NCI-H446 treated with DMSO at 0.1 percent for 48 hours (cell line): ENCODE results near the gene THRA.

ENCODE experiments used
- DNase-seq: peaks from one replicate; lab custom pipeline; 2025; lab: John Stamatoyannopoulos, UW

The THRA gene

DNA sequence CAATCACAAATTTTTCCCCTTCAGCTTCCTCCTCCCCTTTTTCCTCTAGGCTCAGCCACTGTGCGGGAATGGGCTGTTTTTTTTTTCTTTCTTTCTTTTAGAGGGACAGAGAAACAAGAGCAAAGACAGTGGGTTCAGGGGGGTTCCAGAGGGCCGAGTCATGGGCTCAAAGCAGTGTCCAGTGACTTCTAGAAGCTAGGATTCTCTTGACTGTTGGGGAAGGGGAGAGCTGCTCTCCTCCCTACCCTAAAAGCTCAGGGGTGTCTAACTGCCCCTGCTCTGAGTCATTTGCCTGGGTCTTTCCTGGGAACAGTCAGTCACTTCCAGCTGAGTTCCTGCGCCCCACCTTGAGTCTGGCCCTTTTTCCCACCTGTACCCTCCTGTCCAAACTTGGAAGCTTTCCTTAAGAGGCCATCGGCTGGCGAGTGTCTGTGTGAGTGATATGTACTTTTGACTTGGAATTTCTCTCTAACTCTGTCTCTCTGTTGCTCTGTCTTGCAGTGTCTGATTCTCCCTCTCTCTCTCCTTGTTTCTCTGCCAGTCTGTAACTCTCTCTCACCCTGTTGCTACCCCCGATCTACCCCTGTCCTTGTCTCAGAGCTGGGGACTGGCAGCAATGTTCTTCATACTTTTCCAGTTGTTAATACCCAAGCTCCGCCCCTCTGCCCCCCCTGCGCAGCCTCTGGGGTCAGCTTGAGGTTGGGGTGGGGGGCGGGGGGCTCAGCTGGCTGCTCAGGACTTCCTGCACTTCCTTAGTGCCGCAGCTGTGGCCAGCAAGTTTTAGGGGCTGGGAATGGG lies 2.4 kb downstream of the THRA start:
- DNase-seq: no peak

DNA sequence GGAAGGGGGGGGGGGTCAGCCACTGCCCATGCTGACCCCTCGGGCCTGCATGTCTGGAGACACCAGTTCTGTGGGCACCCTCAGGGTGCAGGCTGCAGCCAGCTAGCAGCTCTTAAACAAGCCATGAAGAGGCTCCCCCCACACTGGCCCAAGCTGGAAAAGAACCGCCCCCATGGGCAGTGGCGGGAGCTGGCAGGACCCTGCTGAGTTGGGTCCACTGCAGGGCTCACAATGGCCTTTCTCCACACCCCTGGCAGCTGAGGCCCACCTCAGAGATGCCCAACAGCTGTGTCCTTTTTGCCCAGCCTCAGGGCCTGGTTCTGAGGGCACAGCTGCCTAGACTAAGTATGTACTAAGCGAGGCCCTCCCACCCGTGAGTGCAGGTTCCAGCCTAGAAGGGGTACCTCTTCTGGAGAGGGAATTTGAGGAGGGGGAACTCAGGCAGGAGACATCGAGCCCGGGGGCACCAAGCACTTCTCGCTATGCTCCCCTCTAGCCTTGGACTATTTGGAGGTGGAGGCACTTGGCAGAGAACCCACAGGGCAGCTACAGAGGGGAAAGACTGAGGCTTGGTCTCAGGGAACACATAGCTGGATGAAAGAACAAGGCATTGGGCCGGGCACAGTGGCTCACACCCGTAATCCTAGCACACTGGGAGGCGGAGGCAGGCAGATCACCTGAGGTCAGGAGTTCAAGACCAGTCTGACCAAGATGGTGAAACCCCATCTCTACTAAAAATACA lies 3.2 kb downstream of the THRA start:
- no peak for DNase-seq

DNA sequence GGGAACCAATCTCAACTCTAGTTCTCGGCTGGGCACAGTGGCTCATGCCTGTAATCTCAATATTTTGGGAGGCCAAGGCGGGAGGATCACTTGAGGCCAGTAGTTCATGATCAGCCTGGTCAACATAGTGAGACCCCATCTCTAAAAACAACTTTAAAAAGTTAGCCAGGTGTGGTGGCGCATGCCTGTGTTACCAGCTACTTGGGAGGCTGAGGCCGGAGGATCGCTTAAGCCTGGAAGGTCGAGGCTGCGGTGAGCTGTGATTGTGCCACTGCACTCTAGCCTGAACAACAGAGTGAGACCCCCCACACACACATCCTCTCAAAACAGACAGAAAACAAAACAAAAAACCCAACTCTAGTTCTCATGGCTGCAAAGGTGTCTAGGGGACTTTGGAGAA lies 4.9 kb downstream of the THRA start:
- no peak for DNase-seq

DNA sequence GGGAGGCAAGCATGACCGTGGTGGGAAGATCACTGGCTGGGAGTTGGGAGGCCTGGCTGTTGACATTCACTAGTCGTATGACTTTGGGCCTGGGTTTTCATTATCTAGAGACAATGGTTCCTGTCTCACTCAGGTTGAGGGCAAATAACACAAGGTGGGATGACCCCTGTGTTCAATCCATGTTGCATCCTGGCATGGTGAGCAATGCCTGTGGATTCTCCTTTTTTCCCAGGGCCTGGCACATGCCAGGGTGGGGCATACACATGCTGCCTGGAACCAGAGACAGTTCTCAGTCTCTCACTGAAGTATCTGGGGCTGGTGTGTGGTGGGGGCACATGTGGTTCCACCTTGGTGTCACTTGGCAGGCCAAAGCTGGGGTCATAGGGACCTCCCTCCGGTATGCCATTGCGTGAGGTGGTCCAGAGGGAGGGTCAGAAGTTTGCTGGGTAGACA lies 5.4 kb downstream of the THRA start:
- DNase-seq: no peak

DNA sequence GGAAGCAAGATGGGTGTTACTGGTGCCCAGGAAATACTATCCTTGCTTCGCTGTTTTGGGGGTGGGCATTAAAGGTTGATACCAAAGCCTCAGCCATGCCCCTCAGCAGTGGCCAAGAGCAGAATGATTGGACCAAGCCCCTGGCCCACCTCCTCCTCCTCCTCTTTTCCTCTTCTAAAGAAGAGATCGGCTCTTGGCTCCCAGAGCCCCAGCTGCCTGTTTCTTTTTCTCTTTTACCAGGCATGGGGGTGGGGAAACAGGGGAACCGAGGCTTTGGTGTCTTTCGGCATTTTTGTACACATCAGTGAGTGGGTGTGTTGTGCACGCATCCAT lies 5.8 kb downstream of the THRA start:
- no peak for DNase-seq

DNA sequence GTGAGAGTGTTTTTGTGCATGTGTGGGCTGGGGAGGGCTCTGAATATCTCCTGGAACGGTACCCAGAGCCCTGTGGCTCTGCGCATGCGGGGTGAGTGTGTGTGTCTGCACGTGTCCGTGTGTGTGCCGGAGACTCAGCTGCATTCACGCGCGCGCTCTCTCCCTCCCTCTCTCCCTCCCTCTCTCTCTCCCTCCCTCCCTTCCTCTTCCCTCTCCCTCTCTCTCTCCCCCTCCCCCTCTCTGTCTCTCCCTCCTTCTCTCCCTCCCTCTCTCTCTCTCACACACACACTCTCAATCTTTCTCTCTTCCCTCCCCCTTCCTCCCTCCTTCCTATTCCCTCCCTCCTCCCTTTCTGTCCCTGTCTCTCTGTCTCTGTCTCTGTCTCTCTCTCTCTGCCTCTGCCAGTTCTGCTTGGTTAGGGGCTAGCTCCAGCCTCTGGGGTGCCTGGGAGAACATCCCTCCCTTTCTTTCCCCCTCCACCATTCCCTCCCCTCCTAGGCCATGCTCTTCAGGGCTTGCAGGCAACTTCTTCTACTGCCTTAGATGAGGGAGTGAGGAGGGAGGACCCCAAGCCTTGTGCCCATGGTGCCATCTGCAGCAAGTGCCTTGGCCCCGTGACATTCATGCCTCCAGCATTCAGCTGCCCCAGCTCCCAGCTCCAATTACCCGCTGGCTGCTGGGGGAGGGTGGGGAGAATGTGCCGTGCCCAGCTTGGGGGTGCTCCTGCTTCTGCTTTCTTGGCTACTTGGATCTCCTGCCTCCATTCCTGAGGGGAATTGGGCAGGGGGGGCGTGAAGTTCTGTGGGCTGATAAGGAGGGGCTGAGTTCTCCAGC lies 6.4 kb downstream of the THRA start:
- DNase-seq: peak; percentile 28

DNA sequence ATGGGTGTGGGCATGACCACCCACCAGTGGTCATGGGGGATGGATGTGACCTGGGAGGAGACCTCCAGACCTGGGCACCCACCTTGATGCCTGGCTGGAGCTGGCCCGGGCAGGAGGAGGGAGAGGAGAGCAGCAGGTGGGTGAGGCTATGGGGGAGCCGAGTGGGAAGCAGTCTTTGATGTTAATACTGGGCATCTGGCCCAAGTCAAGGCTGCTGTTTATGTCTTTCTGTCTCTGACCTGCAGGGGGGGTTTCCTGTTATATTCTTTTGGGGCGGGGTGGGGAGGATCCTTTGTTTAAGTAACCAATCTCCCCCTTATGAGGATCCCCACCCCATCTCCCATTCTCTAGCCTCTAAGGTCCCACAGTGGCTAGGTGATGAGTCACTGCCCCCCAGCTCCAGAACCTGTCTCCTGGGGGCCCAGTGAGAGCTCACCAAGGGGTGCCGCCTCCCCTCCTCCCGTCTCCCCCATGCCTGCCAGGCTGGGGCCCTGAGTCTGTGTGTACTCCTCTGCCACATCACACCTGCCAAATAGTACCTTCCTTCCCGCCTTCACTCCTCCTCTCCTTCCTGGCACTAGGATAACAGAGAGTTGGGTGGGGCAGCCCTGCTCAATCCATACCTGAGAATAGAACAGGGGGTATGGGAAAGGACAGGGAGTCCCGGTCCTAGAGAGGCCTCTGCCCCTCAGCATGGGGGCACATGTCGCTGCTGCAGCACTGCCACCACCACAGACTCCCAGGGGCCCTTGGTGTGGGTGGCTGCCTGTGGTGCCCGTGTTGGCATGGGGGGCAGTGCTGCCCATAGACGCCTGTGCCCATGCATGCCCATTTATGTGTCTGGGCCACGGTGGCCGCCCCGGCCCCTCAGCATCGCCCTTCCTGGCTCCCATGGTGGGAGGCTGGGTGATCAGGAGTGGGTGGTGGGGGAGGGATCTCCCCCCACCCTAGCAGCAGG lies 7.3 kb downstream of the THRA start:
- no peak for DNase-seq

DNA sequence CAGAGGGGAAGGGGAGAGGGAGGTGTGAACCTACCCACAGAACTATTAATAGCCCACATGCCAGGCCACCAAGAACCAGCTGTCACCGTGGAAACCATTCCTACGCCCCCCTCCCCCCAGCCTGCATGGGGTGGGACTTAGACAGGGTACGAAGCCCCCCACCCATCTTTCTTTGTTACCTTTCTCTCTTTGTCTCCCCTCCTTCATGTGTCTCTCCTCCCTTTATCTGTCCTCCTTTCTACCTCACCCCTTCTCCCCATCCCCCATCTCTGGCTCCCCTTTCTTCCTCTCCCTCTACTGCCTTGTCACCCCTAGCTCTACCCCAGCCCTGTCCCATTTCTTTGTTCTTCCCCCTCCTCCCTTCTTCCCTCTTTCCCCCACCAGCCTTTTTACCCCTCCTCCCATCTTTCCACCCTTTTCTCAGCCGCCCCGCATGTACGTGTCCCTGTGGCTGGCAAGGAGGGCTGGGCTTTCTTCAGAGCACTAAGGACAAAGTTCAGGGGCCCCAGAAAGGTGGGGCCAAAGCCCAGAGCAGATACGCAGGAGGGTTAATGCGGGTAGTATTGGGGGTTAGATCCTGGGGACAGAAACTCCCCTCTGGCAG lies 8.0 kb downstream of the THRA start:
- DNase-seq: no peak

DNA sequence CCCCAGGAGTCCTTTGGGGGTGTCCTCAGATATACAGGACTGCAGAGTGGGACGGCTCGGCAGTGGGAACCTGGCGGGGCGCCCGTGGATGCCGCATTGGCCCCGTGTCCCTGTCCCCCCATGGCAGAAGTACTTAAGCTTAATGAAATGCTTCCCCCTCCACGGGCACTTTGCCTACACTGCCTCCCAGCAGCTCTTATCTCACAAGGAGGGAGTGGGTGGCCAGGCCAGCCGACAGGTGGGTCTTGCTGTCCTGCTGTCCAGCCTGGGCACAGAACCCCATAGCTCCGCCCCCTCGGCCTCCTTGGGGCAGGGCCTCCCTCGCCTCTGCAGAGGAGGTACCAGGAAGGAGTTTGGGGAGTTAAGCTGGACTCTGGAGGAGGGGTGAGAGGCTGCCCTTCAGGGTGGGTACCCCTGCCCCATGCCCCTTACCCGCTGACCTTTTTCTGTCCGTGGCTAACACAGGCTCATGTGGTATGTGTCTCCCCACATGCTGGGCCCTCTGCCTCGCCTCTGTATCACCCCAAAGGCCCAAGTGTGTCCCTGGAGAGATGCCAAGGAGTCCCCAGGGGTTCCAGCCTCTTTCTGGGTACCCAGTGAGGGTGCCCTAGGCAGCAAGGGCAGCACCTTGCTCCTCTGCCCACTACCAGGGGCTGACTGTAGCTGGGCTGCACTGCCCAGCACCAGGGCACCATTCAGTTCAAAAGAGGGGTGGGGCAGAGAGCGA lies 8.7 kb downstream of the THRA start:
- no peak for DNase-seq

DNA sequence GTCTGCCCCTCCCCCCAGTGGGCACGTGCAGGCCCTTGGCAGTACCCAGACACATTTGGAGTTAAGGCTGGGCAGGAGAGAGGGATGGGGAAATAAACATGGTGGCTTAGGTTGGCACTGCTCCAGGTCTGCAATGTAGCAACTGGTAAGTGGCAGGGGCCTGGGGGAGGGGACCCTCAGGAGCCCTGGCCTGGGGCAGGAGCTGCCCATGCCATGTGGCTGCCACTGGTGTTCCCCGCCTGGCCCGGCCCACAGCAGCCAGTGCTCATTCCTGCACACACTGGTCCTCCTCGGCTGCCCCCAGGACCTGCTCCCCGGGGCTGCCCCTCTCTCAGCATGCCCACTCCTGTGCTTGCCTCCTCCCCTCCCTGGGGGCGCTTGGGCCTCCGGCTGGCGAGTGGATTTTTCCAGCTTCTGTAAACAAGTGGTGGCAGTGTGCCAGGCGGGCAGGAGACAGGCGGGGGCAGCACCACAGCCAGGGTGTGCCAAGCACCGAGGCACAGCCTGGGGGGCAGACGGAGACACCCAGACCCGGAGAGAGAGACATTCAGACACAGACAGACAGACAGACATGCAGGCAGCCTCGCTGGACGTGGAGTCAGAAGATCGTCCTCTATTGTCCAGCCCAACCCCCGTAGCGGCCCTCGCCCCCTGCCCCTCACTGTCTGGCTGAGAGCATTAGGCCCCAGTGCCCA lies 9.4 kb downstream of the THRA start:
- peak; percentile 60 for DNase-seq

DNA sequence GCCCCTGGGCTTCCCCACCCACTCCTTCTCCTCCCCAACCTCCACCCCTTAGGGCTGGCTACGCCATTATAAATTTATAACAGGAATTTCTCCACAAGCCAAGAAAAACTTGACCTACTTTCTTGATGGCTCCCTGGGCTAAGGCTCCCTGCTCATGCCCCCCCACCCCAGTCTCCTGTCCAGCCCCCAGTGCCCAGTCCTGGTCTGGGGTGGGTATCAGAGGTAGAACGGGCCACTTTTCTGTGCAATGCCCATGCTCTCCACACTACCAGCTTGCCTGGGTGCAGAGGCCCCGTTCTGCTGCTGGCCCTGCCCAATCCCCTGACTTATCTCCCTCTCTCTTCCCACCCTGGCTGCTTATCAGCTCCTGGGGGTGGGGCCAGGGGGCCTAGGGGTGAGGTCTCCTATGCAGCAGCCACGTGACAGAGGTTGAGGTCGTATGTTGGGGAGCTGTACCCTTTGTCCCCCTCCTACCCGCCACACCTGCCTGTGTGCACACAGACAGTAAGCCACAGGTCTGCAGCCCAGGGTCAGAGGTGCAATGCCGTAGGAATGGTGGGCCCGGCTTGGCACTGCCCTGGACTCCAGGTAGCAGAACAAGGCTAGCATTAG lies 10.1 kb downstream of the THRA start:
- DNase-seq: no peak

DNA sequence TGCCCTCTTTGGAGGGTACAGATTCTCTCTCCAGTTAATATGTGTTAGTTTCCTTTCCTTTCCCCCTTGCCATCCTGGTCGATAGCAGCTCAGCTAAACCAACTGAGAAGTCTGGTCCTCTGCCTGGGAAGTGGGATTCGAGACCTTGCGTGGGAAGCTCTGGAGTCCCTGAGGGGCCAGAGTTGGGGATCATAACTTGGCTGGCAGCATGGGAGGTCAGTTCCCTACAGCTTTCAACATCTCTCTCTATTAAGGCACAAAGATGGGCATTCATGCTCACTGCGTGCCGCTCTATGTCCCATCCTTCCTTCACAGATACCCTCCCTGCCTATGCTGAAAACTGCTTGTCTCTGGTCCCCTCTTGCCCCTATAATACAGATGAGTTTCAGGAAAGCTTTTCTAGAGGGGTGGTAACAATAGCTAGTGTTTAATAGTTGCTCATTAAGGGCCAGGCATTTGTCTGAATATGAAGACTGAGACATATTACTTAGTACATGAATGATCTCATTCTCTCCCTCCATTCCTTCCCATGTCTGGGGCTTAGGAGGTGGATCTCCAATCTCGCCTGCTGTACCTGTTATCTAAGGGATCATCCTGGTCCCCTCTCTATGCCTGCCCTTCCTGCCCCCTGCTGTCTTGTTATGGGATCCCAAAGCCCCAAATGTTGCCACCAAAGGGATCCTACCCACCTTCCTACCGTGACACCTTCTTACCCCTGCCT lies 10.8 kb downstream of the THRA start:
- no peak for DNase-seq

DNA sequence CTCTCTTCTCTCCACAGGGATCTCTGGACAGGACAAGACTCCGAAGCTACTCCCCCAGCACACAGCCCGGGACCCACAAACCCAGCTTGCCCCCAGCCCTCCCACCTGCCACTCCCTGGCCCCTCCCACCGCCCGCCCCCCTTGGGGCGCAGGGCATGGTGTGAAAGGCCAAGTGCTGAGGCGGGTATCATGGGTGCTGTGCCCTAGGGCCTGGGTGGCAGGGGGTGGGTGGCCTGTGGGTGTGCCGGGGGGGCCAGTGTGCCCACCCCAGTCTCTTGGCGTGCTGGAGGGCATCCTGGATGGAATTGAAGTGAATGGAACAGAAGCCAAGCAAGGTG lies 11.4 kb downstream of the THRA start:
- DNase-seq: no peak

DNA sequence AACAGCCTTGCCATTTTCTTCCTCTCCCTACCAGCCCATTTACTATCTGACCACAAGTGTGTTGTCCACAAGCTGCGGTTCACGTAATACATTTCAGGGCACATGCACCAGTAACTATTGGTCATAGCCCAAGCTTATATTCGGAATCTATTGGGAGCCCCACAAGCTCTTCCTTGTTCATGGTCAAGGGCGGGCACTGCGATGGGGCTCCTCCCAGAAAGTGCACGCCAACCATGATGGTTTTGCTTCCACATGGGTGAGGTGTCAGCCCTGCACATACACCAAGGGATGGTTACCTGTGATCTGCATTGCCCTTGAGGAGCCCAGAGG lies 12.1 kb downstream of the THRA start:
- DNase-seq: no peak

DNA sequence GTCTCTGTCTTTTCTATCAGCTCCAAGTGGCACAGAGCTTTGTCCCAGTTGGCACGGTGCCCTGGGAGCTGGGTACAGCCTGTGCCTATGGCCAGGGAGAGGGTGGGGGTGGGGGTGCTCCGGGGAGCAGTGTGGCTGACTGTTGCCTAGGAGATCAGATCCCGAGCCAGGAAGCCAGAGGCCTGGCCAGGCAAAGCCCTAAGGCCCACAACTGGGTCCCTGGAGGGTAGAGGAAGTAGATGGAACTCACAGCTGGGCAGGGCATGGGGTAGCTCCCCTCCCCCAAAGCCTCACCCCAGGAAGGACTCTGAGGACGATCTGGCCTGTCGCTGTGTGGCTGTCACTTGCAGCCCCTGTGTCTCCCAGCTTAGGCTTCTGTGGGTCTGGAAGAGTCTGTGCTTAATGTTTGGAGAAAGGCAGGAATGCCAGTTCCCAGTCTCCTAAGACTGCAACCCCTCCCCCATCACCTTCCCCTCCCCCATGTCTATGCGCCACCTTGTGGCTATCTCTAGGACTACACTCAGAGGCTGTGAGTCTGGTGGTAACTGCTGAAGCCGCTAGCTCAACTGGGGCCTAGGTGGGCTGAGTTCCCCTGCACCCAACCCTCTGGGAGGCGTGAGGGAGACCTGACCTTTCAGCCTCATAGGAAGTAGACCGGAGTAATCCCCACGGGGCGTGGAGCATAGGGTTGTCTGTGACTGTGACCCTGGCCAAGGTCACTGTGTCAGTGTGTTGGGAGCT lies 12.6 kb downstream of the THRA start:
- peak; percentile 23 for DNase-seq

DNA sequence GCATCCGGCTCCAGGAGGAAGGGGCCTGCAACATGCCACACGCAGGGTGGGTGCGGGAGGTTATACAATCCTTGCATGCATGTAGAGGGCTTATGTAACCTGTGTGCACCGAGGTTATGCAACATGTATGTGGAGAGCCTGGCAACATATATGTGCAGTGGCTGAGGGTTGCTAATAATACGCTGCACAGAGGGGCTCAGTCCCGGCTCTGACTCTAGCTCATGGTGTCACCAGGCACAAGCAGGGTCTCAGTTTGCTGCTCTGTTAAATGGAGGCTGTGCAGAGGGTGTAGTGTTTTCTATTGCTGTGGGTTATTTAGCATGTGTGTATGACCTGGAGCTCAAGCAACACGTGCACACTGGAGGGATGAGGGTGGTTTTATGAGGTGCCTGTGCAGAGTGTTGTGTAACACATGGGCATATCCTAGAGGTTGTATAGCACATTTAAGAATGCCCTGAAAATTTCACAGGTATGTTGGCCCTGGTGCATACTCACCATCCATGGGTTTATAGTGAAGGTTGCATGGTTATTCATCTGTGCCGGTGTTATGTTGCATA lies 13.3 kb downstream of the THRA start:
- no peak for DNase-seq

DNA sequence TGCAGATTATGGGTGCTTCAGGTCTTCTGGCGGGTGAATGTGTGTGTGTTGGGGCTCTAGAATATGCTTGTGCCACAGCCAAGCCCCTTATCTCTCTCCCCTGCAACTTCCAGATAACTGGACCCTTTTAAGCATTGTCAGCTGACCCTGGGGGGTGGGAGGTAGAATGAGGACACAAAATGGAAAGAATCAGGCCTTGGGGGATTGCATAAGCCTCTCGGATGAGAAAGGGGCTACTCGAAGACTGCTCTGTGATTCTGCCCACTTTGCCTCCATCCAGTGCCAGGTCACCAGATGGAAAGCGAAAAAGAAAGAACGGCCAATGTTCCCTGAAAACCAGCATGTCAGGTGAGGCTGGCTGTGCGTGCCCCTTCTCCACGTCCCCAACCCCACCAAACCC lies 13.8 kb downstream of the THRA start:
- DNase-seq: no peak

DNA sequence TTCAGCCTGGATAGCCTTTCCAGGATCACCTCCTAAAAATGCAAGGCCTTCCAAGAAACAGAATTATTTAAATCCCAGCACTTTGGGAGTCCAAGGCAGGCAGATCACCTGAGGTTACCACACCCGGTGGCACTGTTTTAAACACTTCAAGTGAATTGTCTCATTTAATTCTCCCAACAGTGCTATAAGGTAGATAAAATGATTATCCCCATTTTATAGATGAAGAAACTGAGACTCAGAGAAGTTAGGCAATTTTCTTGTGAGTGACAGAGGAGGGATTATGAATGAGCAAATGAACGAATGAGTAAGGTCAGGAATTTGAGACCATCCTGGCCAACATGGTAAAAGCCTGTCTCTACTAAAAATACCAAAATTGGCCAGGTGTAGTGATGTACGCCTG lies 16.8 kb downstream of the THRA start:
- no peak for DNase-seq
